ENCODE measurements around the gene AKAP8L.

DNA sequence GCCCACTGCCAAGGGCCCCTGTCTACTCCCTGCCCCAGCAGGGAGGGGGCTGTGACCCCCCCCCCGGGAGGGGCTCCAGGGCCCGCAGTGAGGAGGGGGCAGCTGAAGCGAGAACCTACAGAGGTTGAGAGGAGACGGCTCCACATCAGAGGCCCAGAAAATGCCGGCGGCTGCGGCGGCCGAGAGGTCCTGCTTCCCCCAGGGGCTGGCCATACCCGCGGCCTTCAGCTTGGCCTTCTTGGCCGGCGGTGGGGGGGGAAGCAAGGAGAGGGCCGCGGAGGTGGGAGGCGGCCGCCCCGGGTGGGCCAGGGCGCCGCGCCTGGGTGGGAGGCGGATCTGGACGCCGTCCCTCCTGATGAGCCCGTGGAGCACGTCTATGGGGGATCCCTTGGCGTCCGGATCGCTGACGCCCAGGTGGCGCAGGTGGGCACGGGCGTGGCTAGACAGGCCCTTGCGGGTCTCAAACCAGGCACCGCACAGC lies 9.2 kb upstream of the AKAP8L start:
- TF ChIP-seq, protein P1, sequence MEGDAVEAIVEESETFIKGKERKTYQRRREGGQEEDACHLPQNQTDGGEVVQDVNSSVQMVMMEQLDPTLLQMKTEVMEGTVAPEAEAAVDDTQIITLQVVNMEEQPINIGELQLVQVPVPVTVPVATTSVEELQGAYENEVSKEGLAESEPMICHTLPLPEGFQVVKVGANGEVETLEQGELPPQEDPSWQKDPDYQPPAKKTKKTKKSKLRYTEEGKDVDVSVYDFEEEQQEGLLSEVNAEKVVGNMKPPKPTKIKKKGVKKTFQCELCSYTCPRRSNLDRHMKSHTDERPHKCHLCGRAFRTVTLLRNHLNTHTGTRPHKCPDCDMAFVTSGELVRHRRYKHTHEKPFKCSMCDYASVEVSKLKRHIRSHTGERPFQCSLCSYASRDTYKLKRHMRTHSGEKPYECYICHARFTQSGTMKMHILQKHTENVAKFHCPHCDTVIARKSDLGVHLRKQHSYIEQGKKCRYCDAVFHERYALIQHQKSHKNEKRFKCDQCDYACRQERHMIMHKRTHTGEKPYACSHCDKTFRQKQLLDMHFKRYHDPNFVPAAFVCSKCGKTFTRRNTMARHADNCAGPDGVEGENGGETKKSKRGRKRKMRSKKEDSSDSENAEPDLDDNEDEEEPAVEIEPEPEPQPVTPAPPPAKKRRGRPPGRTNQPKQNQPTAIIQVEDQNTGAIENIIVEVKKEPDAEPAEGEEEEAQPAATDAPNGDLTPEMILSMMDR (IDR thresholded peaks at IDR 0.05) = no peak
- TF ChIP-seq POLR2A (IDR thresholded peaks at IDR 0.05) = no peak

All from esophagus squamous epithelium (tissue), 4 donors.